Activated naive CD8-positive, alpha-beta T cell (primary cell): ENCODE measurements around the gene IGF2R.

Source experiments
- H3K27ac Mint-ChIP-seq: one replicate; pipeline ENCODE4 v1.8.0; 2021; ENCODE audit warnings: mixed read lengths
- H3K27me3 Mint-ChIP-seq: one replicate; pipeline ENCODE4 v1.8.0; 2021; ENCODE audit warnings: mixed read lengths
- H3K36me3 Mint-ChIP-seq: one replicate; pipeline ENCODE4 v1.8.0; 2021; ENCODE audit warnings: mixed read lengths
- H3K4me1 Mint-ChIP-seq: one replicate; pipeline ENCODE4 v1.8.0; 2021; ENCODE audit warnings: low read depth, mixed read lengths
- H3K4me3 Mint-ChIP-seq: one replicate; pipeline ENCODE4 v1.8.0; 2021; ENCODE audit warnings: mild to moderate bottlenecking, mixed read lengths
- H3K9me3 Mint-ChIP-seq: one replicate; pipeline ENCODE4 v1.8.0; 2021; ENCODE audit warnings: low read depth, mixed read lengths

IGF2R gene

DNA sequence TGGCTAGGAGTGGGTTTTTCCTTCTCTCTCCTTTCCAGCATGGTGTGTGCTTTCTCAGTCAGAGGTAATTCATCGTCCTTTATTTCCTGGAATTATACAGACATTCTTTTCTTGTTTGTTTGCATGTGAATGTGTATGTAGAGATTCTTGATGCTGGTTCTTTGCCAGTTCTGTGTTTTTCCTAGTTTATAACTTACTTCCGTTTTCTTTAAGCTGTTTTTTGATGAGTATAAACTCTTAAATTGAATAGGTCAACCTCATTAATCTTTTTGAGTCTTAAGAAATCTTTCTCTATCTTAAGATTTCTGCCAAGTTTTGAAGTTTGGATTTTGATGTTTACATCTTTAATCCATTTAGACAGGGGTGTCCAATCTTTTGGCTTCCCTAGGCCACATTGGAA is 38.7 kb downstream of the IGF2R start:
- no peak overlapping the region for H3K4me3 Mint-ChIP-seq
- peaks cover 22% of the 10 kb centered on the region for H3K36me3 Mint-ChIP-seq
- peaks cover 41% of the 10 kb centered on the region for H3K4me1 Mint-ChIP-seq
- no peaks in the 10 kb centered on the region for H3K9me3 Mint-ChIP-seq
- no peaks in the 10 kb centered on the region for H3K27me3 Mint-ChIP-seq
- H3K27ac Mint-ChIP-seq: no peak overlapping the region

DNA sequence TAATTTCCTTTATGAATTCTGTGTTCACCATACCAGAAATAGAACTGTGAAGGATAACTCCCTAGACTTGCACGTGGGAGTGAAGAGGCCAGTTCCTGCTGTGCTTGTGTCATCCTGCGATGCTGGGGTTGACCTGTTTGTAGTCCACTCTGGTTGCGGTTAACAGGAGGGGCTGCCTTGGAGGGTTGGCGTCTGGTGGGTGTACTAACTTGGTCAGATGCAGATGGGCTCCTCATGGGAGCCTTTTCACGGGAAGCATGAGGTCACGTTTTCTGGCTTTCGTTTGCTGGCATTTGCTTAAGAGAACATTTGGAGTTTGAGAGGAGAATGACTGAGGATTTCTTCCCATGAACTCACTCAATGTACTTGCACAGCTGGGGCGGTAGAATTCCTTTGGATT is 41.2 kb downstream of the IGF2R start:
- Mint-ChIP-seq H3K36me3 (peaks cover 22% of the 10 kb centered on the region), H3K4me1 (peaks cover 46% of the 10 kb centered on the region)

DNA sequence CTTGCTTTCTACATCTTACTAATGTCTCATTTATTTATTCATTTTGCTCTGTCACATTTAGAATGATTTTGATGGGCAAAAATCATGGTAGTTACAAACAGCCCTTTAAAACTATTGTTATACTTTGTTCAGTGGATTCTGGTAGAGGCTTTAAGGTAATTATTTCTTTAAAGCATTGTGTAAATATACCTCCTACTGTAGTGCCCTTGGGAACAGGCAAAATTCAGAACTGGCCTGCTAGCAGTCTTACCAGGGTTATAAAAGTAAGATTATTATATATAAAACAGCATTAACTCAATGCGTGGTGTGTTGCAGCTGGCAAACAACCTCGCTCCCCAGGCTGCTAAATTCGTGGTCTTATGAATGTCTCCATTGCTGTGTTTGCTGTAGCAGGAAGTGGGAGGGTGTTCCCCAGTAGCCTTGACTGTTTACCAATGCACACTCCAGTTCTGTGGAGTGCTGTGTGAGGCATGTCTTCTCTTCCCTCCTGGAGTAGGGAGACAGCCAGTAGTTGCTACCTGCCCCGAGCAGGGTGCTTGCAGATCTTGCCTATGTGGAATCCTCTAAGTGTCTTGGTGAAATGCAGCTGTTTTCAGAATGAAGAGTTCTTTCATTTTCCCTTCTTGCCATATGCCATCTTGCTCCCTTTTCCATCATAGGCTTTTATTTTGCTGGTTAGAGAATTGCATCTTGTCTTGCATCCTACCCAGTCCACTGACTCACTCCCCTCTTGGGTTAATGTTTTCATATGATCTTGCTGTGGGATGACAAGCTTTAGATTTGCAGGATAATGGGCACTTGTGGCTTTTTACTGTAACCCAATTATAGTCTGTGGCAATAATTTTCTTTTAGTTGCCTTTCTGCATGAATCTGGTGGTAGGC is 45.3 kb downstream of the IGF2R start:
- Mint-ChIP-seq H3K4me1 (peaks cover 52% of the 10 kb centered on the region), H3K27ac (peak overlapping the region; percentile 74), H3K27me3 (no peaks in the 10 kb centered on the region), H3K36me3 (peaks cover 23% of the 10 kb centered on the region), H3K4me3 (peak overlapping the region; percentile 54), H3K9me3 (no peaks in the 10 kb centered on the region)

More for the DNA sequence above, 41.2 kb downstream of the IGF2R start:
- Mint-ChIP-seq H3K9me3 (no peaks in the 10 kb centered on the region), H3K4me3 (no peak overlapping the region), H3K27me3 (no peaks in the 10 kb centered on the region), H3K27ac (no peak overlapping the region)

DNA sequence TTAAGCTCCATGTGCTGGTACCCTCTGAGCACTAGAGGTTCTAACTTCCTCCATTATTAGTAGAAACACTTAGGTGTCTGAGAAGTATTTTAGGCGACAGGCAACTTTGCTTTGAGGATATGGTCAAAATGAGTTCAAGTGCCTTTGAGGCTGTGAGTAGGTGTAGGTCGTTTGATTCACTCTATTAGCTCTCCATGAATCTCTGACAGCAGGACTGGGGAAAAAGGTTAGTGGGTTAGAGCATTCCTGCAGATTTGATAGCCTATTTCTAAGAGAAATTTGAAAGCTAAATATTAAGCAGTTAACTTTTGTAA is 45.9 kb downstream of the IGF2R start:
- Mint-ChIP-seq H3K4me1 (peaks cover 52% of the 10 kb centered on the region), H3K4me3 (peak overlapping the region; percentile 54), H3K27ac (peak overlapping the region; percentile 74), H3K9me3 (no peaks in the 10 kb centered on the region), H3K36me3 (peaks cover 23% of the 10 kb centered on the region), H3K27me3 (no peaks in the 10 kb centered on the region)

DNA sequence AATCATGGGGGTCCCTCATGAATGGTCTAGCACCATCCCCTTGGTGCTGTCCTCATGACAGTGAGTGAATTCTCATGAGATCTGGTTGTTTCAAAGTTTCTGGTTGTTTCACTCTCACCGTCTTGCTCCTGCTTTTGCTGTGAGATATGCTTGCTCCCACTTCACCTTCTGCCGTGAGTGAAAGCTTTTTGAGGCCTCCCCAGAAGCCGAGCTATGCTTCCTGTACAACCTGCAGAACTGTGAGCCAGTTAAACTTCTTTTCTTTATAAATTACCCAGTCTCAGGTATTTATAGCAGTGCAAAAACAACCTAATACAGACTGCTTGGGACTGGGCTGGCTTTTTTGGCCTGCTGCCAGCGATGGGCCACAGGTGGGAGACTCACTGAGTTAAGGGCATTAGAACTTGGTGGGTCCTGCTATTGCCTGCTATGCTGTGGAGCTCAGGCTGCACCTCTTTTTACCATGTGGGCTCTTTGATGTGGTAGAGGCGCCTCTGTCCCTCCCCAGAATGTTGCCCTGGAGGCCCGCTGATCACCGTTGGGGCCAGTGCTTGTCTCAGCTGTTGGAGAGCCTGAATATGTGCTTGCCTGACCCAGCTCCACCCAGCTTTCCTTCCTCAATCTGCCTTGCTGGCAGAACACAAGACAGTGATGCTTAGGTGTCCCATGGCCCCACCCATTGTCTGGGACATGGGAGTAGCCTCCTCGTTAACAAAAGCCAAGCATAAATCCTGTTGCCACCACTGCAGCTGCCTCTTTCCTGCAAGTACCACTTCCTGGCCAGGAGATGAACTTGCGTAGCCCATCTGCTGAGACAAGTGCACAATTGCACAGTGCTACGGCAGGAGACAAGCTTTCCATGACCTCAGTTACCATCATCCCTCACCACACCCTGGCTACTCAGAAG is 47.1 kb downstream of the IGF2R start:
- no peaks in the 10 kb centered on the region for H3K9me3 Mint-ChIP-seq
- peak overlapping the region; percentile 74 for H3K27ac Mint-ChIP-seq
- peak overlapping the region; percentile 48 for H3K4me3 Mint-ChIP-seq
- no peaks in the 10 kb centered on the region for H3K27me3 Mint-ChIP-seq
- H3K36me3 Mint-ChIP-seq: peaks cover 19% of the 10 kb centered on the region
- H3K4me1 Mint-ChIP-seq: peaks cover 52% of the 10 kb centered on the region

DNA sequence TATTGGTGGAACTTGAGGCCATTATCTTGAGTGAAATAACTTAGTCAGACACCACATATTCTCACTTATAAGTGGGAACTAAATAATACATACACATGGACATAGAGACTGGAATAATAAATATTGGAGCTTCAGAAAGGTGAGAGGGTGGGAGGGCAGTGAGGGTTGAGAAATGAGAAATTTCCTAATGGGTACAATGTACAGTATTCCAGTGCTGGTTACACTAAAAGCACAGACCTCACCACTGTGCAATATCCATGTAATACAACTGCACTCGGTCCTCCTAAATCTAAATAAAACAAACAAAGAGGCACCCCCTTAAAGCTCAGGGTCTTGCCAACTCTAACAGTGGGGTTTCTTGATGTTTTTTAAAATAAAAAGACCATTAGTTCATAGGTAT is 53.2 kb downstream of the IGF2R start:
- H3K4me1 Mint-ChIP-seq: peaks cover 9% of the 10 kb centered on the region
- no peaks in the 10 kb centered on the region for H3K27me3 Mint-ChIP-seq
- H3K27ac Mint-ChIP-seq: no peak overlapping the region
- H3K4me3 Mint-ChIP-seq: no peak overlapping the region
- H3K9me3 Mint-ChIP-seq: no peaks in the 10 kb centered on the region
- peaks cover 5% of the 10 kb centered on the region for H3K36me3 Mint-ChIP-seq

DNA sequence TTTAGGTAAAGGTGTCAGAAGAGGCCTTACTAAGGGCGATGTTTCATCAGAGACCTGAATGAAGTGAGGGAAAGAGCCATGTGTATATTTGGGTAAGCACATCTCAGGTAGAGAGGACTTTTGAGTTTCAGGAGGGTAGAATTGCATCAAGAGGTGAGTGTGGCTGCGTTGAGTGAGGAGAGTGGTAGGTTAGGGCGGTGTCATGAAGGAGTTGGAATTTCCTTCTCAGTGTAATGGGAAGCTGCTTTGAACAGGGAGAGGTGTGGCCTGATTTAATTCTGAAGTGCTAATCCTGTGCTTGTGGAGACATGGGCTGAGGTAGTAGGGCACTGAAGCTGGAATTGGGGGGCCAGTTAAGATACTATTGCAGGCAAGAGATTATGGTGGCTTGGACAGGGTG is 53.9 kb downstream of the IGF2R start:
- H3K27ac Mint-ChIP-seq: no peak overlapping the region
- H3K4me1 Mint-ChIP-seq: peaks cover 12% of the 10 kb centered on the region
- H3K9me3 Mint-ChIP-seq: no peaks in the 10 kb centered on the region
- H3K27me3 Mint-ChIP-seq: no peaks in the 10 kb centered on the region
- H3K4me3 Mint-ChIP-seq: no peak overlapping the region
- peaks cover 1% of the 10 kb centered on the region for H3K36me3 Mint-ChIP-seq

DNA sequence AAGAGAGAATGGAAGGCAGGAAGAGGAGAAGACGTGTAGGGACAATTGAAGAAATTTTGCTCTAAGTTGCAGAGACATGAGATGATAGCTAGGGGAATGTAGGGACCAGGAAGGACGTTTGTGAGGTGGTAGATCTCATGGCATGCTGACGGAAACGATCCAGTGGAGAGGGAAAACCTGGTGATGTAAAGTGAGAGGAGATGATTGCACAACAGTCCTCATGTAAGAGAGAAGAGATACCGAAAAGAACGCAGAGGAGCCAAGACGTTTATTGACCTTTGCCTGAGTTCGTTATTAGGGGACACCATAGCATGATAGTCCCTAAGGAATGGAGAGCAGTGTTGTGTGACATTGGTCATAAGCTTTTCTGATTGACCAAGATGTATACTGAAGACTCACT is 55.3 kb downstream of the IGF2R start:
- H3K4me3 Mint-ChIP-seq: no peak overlapping the region
- H3K4me1 Mint-ChIP-seq: peaks cover 10% of the 10 kb centered on the region
- H3K36me3 Mint-ChIP-seq: peaks cover 4% of the 10 kb centered on the region
- no peaks in the 10 kb centered on the region for H3K9me3 Mint-ChIP-seq
- H3K27ac Mint-ChIP-seq: no peak overlapping the region
- no peaks in the 10 kb centered on the region for H3K27me3 Mint-ChIP-seq

DNA sequence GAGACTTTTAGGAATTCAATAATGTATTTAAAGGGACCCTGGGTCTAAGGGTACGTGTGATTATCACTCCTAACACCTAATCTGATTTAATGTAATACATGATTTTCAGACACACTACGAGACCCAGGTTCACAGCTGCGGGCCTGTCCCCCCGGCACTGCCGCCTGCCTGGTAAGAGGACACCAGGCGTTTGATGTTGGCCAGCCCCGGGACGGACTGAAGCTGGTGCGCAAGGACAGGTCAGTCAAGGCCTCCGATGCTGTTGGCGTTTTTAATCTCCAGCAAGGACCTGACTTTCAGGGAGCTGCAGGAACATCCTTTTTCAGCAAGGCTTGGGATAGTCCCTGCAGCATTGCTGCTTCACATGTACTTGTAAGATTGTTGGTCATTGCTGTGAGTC is 58.2 kb downstream of the IGF2R start:
- H3K4me3 Mint-ChIP-seq: no peak overlapping the region
- H3K9me3 Mint-ChIP-seq: no peaks in the 10 kb centered on the region
- no peaks in the 10 kb centered on the region for H3K27me3 Mint-ChIP-seq
- peaks cover 10% of the 10 kb centered on the region for H3K4me1 Mint-ChIP-seq
- H3K27ac Mint-ChIP-seq: no peak overlapping the region
- peaks cover 4% of the 10 kb centered on the region for H3K36me3 Mint-ChIP-seq

DNA sequence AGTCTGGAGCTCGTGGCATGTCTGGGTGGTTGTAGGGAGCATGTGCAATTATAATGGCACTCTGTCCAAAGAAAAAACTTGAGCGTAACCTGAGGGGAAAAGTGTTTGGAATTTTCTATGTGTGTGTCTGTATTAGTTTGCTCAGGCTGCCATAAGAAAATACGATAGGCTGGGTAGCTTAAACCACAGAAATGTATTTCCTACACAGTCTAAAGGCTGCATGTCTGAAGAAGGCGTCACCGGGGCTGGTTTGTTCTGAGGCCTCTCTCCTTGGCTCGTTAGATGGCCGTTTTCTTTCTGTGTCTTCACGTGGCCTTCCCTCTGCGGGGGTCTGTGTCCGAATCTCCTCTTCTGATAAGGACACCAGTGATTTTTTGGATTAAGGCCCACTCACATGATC is 59.0 kb downstream of the IGF2R start:
- Mint-ChIP-seq H3K4me1 (peaks cover 10% of the 10 kb centered on the region), H3K27me3 (no peaks in the 10 kb centered on the region), H3K27ac (peak overlapping the region; percentile 78), H3K9me3 (no peaks in the 10 kb centered on the region), H3K36me3 (peaks cover 4% of the 10 kb centered on the region), H3K4me3 (no peak overlapping the region)

DNA sequence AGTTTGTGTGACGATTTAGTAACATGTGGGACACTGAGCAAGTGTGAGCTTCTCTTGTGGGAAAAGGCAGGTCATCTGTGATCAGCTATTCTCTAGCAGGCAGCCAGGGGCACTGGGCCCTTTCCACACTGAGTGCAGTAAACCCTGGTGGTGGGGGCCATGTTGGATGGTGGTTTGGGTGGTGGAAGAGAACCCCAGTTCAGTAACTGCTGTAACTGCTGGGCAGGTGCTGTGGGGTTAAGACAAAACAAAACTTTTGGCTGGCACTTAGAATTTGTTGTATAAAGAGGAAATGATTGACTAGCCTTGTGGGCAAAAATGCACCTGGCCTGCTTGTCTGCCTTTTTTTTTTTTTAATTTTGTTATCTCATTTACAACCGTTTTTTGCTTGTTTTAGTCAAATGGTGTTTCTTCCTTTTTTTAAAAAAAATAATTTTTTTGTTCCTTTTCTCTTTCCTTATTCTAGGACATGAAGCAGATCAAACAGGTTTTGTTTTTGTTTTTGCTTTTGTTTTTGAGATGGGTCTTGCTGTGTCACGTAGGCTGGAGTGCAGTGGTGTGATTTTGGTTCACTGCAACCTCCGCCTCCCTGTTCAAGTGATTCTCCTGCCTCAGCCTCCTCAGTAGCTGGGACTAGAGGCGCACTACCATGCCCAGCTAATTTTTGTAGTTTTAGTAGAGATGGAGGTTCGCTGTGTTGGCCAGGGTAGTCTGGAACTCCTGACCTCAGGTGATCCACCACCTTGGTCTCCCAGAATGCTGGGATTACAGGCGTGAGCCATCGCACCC is 59.8 kb downstream of the IGF2R start:
- H3K36me3 Mint-ChIP-seq: peaks cover 8% of the 10 kb centered on the region
- H3K27me3 Mint-ChIP-seq: no peaks in the 10 kb centered on the region
- peaks cover 10% of the 10 kb centered on the region for H3K4me1 Mint-ChIP-seq
- peak overlapping the region; percentile 78 for H3K27ac Mint-ChIP-seq
- no peaks in the 10 kb centered on the region for H3K9me3 Mint-ChIP-seq
- H3K4me3 Mint-ChIP-seq: no peak overlapping the region

DNA sequence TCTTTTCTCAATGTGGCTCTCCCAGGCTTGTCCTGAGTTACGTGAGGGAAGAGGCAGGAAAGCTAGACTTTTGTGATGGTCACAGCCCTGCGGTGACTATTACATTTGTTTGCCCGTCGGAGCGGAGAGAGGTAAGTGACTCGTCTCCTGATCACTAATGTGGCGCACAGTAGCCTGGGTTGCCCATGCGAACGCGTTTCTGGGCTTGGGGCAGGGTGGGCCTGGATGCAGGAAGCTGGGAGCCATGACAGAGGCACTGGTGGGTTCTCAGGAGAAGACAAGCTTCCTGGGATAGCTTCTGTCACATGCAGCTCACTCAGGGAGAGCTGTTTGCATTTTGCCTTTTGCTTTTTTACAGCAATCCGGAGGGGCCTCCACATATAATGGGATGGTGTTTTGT is 60.6 kb downstream of the IGF2R start:
- peaks cover 8% of the 10 kb centered on the region for H3K36me3 Mint-ChIP-seq
- H3K9me3 Mint-ChIP-seq: no peaks in the 10 kb centered on the region
- H3K27ac Mint-ChIP-seq: no peak overlapping the region
- no peaks in the 10 kb centered on the region for H3K27me3 Mint-ChIP-seq
- peaks cover 10% of the 10 kb centered on the region for H3K4me1 Mint-ChIP-seq
- no peak overlapping the region for H3K4me3 Mint-ChIP-seq

DNA sequence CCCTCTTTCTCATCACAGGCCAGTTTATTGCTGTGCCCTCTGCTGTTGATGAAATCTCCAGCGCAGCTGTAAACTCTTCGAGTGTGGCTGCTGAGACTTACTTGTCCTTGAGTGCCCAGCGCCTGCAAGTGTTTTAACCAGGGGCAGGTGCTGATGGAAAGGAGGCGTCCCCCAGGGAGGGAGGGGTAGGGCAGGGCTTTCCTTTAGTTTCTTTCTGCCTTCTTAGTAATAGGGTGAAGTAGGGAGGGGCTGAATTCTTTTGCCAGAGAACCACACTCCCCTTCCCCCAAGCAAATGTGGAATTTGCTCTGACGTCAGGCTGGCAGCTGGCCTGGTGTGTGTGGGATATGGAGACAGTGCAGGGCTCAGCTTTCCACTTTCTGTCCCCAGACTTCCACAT is 61.2 kb downstream of the IGF2R start:
- H3K4me3 Mint-ChIP-seq: no peak overlapping the region
- no peaks in the 10 kb centered on the region for H3K27me3 Mint-ChIP-seq
- H3K9me3 Mint-ChIP-seq: no peaks in the 10 kb centered on the region
- H3K4me1 Mint-ChIP-seq: peaks cover 10% of the 10 kb centered on the region
- no peak overlapping the region for H3K27ac Mint-ChIP-seq
- peaks cover 8% of the 10 kb centered on the region for H3K36me3 Mint-ChIP-seq

DNA sequence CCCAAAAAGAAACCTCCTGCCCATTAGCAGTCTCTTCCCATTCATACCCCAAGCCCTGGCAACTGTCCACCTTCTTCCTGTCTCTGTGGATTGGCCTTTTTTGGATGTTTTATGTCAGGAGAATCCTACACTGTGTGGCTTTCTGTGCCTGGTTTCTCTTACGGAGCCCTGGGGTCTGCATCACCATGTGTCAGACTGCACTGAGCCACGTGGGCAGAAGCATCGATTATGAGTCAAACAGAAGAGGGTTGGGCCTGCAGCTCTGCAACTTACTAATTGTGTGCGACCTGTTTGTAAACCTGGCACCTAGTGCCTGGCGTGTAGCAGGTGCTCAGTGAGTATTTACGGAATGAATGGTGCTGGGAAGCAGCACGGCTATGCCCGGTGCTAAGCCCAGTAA is 62.6 kb downstream of the IGF2R start:
- peaks cover 10% of the 10 kb centered on the region for H3K4me1 Mint-ChIP-seq
- H3K9me3 Mint-ChIP-seq: no peaks in the 10 kb centered on the region
- no peak overlapping the region for H3K27ac Mint-ChIP-seq
- H3K4me3 Mint-ChIP-seq: no peak overlapping the region
- peaks cover 10% of the 10 kb centered on the region for H3K36me3 Mint-ChIP-seq
- no peaks in the 10 kb centered on the region for H3K27me3 Mint-ChIP-seq

DNA sequence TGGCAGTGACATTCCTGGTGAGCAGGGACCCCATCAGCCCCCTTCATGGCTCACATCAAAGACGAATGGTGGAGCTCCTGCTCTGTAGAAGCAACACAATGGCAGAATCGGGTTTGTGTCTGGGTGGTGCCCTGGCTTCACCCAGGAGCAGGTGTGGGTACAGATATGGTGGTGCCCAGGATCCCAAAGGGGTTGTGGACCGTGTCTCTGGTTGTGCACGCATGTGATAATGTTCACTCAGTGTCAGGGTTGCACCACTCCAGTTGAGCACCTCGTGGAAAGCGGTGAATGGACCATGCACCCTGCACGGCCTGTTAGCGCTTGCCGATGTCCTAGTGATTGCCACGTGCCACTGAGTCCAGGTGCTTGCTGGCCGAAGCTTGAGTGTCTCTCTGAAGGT is 63.0 kb downstream of the IGF2R start:
- Mint-ChIP-seq H3K9me3 (no peaks in the 10 kb centered on the region), H3K36me3 (peaks cover 11% of the 10 kb centered on the region), H3K27me3 (no peaks in the 10 kb centered on the region), H3K27ac (no peak overlapping the region), H3K4me1 (peaks cover 10% of the 10 kb centered on the region), H3K4me3 (no peak overlapping the region)
